Activated T-cell treated with anti-CD3 and anti-CD28 coated beads for 1 hour (primary cell): ENCODE data around the gene MTRF1L.
A peak's percentile ranks its signal among the peaks of the same experiment; 100 is the strongest.

Experiments
- DNase-seq: peaks from one replicate; pipeline ENCODE4 v3.0.0-alpha.2; 2020; ENCODE audit warnings: low read depth

MTRF1L gene

GRCh38 chr6:153002613-153003365 lies at the start of gene MTRF1L:
Gene MTRF1L, minus strand, starts transcription at chr6:153002709. Its CDS starts 24 bp downstream, at chr6:153002685.
- peak; percentile 68 for DNase-seq

GRCh38 chr6:153051801-153052200 lies 49.3 kb upstream of the MTRF1L start:
- no peak for DNase-seq

- DNase-seq, result no peak
These were observed 46.1 kb upstream of the MTRF1L start for GRCh38 chr6:153048631-153049030.

GRCh38 chr6:153047386-153047785 lies 44.9 kb upstream of the MTRF1L start:
- no peak for DNase-seq

GRCh38 chr6:153045271-153045670 lies 42.8 kb upstream of the MTRF1L start:
- no peak for DNase-seq

- DNase-seq, result no peak
These were observed 41.8 kb upstream of the MTRF1L start for GRCh38 chr6:153044295-153044694.

GRCh38 chr6:153043719-153044118 lies 41.2 kb upstream of the MTRF1L start:
- no peak for DNase-seq

- no peak for DNase-seq
These were observed 36.0 kb upstream of the MTRF1L start for GRCh38 chr6:153038378-153039057.

GRCh38 chr6:153034139-153034538 lies 31.6 kb upstream of the MTRF1L start:
- DNase-seq, result no peak

GRCh38 chr6:153032255-153032882 lies 29.9 kb upstream of the MTRF1L start:
- DNase-seq, result no peak

GRCh38 chr6:153031335-153031955 lies 28.9 kb upstream of the MTRF1L start:
- no peak for DNase-seq

- DNase-seq, result no peak
These were observed 26.5 kb upstream of the MTRF1L start for GRCh38 chr6:153028963-153029362.

- DNase-seq, result no peak
These were observed 25.8 kb upstream of the MTRF1L start for GRCh38 chr6:153028286-153028685.

- DNase-seq, result no peak
These were observed 25.0 kb upstream of the MTRF1L start for GRCh38 chr6:153027480-153027879.

GRCh38 chr6:153024709-153025017 lies 22.2 kb upstream of the MTRF1L start:
- no peak for DNase-seq

GRCh38 chr6:153023977-153024708 lies 21.6 kb upstream of the MTRF1L start:
- DNase-seq, result no peak

- DNase-seq, result no peak
These were observed 15.8 kb upstream of the MTRF1L start for GRCh38 chr6:153018355-153018754.

GRCh38 chr6:153016846-153017245 lies 14.3 kb upstream of the MTRF1L start:
- DNase-seq, result no peak

- no peak for DNase-seq
These were observed 12.7 kb upstream of the MTRF1L start for GRCh38 chr6:153015094-153015640.

GRCh38 chr6:153013438-153013837 lies 10.9 kb upstream of the MTRF1L start:
- no peak for DNase-seq

GRCh38 chr6:153012856-153013255 lies 10.3 kb upstream of the MTRF1L start:
- DNase-seq, result no peak

GRCh38 chr6:153003366-153003690 lies 819 bp upstream of the MTRF1L start:
- no peak for DNase-seq
